ENCODE data around the gene DCXR. TPM values are rescaled to one million over a fixed set of nuclear protein-coding genes. Genes with fewer than 3 reads are reported as not detected.

DCXR gene
- total RNA-seq, 4 donors from 2014 or later: 23.8 to 125 (median 67.5) TPM

DNA sequence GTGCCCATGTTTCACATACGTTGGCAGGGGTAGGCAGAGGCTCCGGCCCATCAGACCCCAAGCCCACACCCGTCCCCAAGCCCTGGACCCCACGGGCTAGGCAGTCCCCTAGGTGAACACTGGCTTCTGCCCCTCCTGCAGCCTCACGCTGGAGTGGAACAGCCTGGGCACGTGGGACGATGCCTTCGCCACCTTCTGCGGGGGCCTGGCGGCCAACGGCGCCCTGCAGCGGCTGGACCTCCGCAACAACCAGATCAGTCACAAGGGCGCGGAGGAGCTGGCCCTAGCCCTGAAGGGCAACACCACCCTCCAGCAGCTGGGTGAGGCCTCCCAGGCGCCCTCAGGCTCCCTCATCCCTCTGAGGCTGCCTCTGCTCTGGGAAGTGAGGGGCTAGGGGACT, 12.6 kb downstream of the DCXR start:
- no peak overlapping the region for H3K27ac ChIP-seq
- no peaks in the 10 kb centered on the region for H3K36me3 ChIP-seq
- no peak overlapping the region for H3K4me3 ChIP-seq
- TF ChIP-seq, protein P1, sequence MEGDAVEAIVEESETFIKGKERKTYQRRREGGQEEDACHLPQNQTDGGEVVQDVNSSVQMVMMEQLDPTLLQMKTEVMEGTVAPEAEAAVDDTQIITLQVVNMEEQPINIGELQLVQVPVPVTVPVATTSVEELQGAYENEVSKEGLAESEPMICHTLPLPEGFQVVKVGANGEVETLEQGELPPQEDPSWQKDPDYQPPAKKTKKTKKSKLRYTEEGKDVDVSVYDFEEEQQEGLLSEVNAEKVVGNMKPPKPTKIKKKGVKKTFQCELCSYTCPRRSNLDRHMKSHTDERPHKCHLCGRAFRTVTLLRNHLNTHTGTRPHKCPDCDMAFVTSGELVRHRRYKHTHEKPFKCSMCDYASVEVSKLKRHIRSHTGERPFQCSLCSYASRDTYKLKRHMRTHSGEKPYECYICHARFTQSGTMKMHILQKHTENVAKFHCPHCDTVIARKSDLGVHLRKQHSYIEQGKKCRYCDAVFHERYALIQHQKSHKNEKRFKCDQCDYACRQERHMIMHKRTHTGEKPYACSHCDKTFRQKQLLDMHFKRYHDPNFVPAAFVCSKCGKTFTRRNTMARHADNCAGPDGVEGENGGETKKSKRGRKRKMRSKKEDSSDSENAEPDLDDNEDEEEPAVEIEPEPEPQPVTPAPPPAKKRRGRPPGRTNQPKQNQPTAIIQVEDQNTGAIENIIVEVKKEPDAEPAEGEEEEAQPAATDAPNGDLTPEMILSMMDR (IDR thresholded peaks at IDR 0.05): no peak
- TF ChIP-seq POLR2A (IDR thresholded peaks at IDR 0.05): no peak
- no peak for DNase-seq
- no peaks in the 10 kb centered on the region for H3K9me3 ChIP-seq
- H3K27me3 ChIP-seq: no peaks in the 10 kb centered on the region
- peaks cover 0 to 20% of the 10 kb centered on the region in 2 donors for H3K4me1 ChIP-seq
- intact Hi-C loops (cut with DNase I; ENCODE audit: low total_unique reads): no loop called here

DNA sequence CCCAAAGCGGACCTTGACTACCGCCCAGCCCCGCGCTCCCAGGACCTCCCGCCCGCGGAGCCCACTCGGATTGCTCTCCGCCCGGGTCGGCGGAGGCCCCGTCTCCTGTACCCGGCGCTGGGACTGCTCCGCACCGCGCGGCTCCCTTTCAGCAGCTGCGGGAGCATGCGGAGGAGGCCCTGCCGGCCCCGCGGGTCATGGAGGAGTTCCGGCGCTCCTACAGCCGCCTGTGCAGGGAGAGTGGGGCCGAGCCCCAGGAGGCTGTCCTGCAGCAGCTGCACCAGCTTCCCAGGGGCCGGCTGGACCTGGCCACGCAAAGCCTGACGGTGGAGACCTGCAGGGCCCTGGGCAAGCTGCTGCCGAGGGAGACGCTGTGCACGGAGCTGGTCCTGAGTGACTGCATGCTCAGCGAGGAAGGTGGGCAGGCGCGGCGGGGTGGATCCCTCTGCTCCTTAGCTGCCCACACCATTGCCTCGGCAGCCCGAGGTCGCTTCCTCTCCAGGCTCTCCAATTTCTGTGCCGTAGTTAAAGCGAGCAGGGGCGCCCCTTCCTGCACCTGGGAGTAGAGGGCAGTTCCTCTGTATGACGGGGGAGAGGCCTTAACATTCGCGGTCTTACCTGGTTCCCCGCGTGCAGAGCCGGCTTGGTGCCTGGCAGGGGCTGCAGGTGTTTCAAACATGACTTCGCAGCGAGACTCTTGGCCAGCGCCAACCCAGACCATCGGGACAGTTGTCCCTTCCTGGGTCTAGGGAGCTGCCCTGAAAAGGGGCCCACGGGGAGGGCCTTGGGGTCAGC, 13.9 kb downstream of the DCXR start:
- peak overlapping the region; percentile 66 to 74 for H3K4me3 ChIP-seq
- peak overlapping the region in 1 of 2 donors; percentile 42 for H3K27ac ChIP-seq
- TF ChIP-seq, protein P1 (IDR thresholded peaks at IDR 0.05): no peak
- no peak for TF ChIP-seq POLR2A (IDR thresholded peaks at IDR 0.05)
- DNase-seq: no peak
- no peaks in the 10 kb centered on the region for H3K36me3 ChIP-seq
- intact Hi-C loops (cut with DNase I; ENCODE audit: low total_unique reads): no loop called here
- H3K4me1 ChIP-seq: peaks cover 0 to 20% of the 10 kb centered on the region in 2 donors
- no peaks in the 10 kb centered on the region for H3K9me3 ChIP-seq
- H3K27me3 ChIP-seq: no peaks in the 10 kb centered on the region

DNA sequence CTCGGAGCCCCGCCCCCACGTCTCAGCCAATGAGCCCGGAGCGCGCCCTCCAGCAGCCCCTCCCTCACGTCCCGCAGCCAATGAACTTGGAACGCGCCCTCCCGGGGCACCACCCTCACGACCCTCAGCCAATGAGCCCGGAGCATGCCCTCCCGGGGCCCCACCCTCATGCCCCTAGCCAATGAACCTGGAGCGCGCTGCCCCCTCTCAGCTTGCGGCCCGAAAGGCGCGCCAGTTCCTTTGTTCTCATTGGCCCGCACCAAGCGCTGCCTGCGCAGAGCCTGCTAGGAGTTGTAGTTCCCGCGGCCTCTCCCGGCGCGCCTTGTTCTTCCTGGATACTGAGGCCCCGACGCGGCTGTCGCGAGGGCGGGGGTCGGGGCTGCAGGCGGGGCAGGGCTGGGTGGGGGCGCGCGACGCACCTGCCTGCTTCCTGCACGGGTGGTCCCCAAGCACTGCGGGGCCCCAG, 14.5 kb downstream of the DCXR start, which contains the start of gene LRRC45:
Gene LRRC45 (plus strand): TSS at position 325 of the 466 bp plus-strand sequence. CDS start 339 bp downstream, outside the sequence.
- Histone ChIP-seq H3K4me3 (peak within 1 kb of the TSS; percentile 67 to 88), H3K27ac (peak within 1 kb of the TSS in 1 of 2 donors; percentile 77), H3K27me3 (no peaks in the 10 kb centered on the region), H3K4me1 (peaks cover 0 to 20% of the 10 kb centered on the region in 2 donors), H3K9me3 (no peaks in the 10 kb centered on the region), H3K36me3 (no peaks in the 10 kb centered on the region)
- no peak for TF ChIP-seq POLR2A (IDR thresholded peaks at IDR 0.05)
- TF ChIP-seq, protein P1 (IDR thresholded peaks at IDR 0.05): no peak
- intact Hi-C loops (cut with DNase I; ENCODE audit: low total_unique reads): no loop called here
- peak; percentile 99 to 100 for DNase-seq

DNA sequence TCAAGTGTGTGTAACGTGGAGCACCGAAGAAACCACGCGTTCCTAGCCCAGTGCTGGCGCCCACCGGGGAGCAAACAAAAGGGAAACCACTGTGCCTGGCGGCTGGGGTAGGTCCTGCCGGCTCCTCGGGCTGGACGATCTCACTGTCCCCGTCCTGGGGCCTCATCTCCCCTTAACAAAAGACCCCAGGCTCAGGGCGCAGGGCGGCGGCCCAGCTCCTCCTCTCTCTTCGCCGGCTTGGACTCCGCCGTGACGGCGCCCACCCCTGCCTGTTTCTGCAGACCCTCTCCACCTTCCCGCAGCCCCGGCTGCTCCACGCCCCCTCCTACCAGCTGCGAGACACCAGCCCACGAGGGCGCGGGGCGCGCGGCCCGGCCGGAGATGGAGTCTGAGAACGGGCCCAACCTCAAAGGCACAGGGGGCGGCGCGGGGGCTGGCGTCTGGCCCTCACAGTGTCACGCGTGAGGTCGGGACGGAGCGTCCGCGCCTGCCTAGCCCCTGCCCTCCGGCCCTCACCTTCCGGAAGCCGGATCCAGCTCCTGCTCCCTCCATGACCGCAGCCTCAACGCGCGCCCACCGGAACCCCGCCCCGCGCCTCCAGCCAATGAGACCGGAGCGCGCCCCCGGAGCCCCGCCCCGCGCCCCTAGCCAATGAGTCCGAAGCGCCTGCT, 15.1 kb downstream of the DCXR start, which contains the start of gene CENPX:
Gene CENPX (minus strand): TSS at position 569 of the 671 bp plus-strand sequence. CDS start 17 bp downstream, at position 552.
- no peaks in the 10 kb centered on the region for H3K27me3 ChIP-seq
- peak within 1 kb of the TSS; percentile 67 to 88 for H3K4me3 ChIP-seq
- intact Hi-C loops (cut with DNase I; ENCODE audit: low total_unique reads): no loop called here
- DNase-seq: no peak
- peak within 1 kb of the TSS in 1 of 2 donors; percentile 77 for H3K27ac ChIP-seq
- no peaks in the 10 kb centered on the region for H3K36me3 ChIP-seq
- H3K4me1 ChIP-seq: peaks cover 0 to 20% of the 10 kb centered on the region in 2 donors
- TF ChIP-seq, protein P1 (IDR thresholded peaks at IDR 0.05): no peak
- TF ChIP-seq POLR2A (IDR thresholded peaks at IDR 0.05): peak in 1 of 2 donors; percentile 64
- no peaks in the 10 kb centered on the region for H3K9me3 ChIP-seq
